AG08396 (cell line): Measurements from ENCODE around the gene NPC1.
"Not testable (repeated sequence)": the region's sequence is repeated elsewhere in the genome, so short reads cannot be mapped to it uniquely, and the experiment has no call there.

Experiments used
- DNase-seq: peaks from one replicate; pipeline ENCODE4 v3.0.0; 2012; ENCODE audit warnings: low spot score, mixed read lengths

Gene NPC1

DNA sequence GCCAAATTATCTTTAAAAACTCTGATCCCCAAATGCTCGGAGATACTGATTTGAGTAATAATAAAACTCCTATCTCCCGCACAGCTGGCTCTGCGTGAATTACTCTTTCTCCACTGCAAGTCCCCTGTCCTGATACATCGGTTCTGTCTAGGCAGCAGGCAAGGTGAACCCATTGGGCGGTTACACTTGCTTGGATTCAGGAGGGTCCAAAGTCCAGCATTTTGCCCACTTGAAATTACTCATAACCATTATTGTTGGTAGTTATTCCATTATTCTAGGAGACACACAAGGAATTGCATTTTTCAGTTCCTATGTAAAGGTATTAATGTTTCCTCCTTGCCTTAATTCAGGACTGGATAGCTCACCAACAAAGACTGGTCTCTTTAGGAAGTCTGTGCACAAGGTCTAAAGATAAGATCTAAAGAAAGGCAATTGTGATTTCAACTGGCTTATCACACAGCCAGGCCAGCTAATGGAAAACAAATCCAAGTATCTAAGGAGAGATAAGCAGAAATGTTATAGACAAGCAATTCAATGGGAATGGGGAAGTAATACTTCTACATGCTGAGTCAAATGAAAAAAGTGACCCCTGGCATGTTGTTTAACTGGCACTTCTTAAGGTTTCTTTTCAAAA is 23.2 kb upstream of the NPC1 start:
- no peak for DNase-seq

DNA sequence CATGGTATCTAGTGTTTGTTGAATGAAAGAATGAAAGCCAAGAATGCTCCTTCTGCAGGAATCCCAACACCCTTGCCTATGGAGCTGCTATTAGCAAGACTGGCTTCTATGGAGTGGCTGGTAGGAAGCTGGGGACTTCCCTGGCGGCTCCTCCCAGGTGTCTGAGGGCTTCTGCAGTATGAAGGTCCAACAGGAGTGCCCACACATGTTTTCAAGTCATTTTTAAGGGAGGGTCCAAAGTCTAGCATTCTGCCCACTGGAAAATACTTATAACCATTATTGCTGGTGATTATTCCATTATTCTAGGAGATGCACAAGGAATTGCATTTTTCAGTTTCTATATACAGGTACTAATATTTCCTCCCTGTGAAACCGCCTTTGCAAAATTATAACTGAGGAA is 21.9 kb upstream of the NPC1 start:
- DNase-seq = no peak

DNA sequence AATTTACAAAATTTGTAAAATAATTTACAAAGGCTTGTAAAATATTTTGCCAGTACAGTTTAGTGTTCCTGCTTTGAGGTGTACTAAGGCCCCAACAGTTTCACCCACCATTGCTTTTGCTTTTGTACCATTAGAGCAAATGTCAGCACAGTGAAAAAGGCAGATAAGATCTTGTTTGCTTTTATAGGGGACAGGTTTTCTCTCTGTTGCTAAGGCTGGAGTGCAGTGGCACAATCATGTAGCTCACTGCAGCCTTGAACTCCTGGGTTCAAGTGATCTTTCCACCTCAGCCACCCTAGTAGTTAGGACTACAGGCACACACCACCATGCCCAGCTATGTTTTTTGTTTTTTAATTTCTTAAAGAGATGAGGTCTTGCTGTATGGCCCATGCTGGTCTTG is 19.6 kb upstream of the NPC1 start:
- no peak for DNase-seq

DNA sequence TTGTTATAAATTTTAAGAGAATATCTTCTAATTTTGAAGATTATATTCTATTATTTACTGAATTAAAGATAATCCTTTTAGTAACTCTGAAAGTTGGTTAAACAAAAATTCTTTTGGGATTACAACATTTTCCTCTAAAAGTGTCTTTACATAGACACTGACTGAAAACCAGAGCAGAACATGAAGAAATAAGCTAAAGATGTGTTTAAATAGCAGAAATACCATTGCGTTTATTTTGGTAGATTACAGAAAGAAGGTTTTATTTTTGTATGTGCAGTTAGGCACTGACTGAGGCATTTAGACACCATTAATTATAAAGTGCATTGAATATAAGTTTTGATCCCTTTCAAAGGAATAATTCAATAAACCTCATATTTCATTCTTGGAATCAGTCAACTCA is 13.5 kb upstream of the NPC1 start:
- DNase-seq = no peak

DNA sequence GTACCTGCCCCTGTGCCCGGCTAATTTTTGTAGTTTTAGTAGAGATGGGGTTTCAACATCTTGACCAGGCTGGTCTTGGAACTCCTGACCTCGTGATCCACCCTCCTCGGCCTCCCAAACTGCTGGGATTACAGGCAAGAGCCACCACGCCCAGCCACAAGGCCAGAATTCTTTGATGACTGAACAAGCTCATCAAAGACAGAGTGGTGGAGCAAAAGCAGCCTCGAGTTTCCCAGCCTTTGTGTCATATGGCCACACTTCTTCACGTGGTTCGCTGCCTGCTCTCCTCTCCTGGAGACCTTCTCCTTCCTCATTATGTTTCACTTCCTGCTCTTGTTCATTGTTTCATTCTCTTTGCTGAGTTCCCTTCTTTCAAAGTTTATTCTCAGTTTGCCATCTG is 9.9 kb upstream of the NPC1 start:
- DNase-seq = no peak

DNA sequence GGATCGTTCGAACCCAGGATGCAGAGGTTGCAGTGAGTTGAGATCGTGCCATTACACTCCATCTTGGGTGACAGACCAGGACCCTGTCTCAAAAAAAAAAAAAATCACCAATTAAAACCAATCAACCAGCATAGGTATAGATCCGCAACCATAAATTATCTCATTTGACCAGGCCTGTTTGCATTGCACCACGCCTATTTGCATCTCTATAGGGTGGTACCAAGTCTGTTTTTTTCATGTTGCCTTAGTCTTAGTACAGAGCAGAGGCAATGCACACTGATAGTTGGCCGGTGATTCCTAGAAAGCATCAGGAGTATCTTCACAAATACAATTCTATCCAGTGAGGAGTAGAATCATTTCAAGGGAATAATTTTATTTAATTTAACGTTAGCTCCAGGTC is 9.3 kb upstream of the NPC1 start:
- DNase-seq = no peak

DNA sequence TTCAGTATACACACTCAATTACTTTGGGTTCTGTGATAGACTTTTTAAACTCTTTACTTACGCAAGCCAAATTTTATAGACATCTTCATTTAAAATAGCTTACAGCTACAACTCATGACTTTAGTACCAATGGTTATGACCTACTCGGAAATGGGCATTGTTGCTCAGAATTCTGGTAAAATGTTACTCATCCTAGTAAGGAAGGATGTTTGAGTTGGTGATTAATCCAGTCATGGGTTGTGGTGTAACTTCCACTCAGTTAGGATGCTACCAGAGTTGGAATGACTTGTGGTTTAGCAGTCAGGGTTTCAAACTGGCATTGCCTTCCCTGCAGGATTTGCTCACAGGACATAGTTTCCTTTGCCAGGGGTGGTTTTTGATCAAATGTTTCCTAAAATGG is 7.4 kb upstream of the NPC1 start:
- DNase-seq = peak; percentile 72

DNA sequence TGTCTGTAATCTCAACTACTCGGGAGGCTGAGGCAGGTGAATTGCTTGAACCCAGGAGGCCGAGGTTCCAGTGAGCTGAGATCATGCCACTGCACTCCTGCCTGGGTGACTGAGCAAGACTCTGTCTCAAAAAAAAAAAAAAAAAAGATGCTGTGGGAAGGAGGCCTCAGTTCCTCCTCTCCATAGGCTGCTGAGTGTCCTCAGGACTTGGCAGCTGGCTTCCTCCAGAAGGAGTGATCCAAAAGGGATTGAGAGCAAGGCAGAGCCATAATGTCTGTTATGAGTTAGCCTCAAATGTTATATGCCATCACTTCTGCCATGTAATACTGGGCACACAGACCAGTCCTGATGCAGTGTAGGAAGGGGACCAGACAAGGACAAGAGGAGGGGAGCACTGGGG is 6.6 kb upstream of the NPC1 start:
- no peak for DNase-seq

DNA sequence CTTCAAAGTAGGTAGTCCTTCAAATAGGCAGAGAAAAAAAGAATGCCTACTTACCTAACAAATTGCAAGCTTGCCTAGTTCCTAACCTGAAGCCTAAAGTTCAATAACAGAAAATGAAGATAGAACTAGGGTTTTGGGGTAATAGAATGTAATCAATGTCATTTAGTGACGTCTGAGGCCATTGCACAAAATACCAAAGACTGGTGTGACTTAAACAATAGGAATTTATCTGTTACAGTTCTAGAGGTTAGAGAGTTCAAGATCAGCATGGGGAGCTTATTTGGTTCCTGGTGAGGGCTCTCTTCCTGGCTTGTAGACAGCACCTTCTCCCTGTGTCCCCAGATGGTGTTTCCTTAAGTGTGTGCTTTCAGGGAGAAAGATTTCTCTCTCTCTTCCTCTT is 4.7 kb upstream of the NPC1 start:
- DNase-seq = no peak

DNA sequence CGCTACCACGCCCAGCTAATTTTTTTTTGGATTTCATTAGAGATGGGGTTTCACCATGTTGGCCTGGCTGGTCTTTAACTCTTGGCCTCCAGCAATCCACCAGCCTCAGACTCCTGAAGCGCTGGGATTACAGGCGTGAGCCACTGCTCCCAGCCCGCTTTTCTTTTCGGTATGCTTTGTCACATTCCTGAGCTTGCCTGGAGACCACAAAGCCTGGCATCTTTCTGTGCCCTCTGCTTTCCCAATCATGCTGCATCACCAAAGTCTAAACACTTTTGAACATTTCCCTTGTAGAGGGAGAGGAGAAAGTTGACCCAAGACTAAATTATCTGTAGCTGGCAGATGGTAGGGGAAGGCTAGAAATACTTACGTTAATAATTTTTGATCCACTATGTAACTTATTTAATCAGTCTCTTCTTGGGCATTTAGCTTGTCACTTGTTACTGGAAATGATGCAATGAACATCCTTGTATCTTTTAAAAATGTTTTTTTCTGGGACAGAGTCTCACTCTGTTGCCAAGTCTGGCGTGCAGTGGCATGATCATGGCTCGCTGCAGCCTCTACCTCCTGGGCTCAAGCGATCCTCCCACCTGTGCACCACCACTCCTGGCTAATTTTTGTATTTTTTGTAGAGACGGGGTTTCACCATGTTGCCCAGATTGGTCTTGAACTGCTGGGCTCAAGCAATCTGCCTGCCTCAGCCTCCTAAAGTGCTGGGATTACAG is 2.7 kb upstream of the NPC1 start:
- DNase-seq = no peak

DNA sequence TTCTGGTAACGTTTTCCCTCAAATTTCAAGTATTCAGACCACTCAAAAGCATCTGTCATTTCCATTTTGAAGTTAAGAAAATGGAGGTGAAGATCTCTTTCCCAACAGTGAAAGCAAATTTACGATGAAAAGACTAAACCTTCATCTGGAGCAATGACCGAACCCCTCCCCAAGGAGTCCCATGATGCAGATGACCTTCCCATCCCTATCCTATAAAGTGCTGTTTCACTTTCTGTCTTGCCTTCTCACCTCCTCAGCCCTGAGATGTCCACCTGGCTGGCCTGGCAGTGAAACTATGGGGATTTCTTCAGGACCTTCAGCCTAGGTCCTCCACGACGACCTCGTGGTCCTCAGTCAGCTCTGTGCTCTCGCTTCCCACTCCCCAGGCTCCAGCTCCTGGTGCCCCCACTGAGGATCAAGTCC is 925 bp upstream of the NPC1 start:
- DNase-seq = no peak

DNA sequence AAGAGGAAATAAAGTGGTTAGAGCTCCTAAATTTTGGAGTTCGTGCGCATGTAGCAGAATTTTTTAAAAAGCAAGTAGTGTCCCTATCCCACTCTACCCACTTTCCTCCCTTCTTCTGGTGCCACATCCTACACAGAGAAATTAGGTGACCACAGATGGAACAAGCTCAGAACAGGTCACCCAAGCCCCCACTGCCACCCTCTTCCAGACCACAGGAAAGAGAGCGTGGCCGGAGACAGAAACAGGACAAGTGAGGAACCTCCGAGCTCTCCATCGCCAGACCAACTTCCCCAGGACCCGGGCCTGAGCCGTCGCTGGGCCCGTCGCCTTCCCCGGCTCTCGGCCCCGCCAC is 433 bp downstream of the NPC1 start:
- no peak for DNase-seq

DNA sequence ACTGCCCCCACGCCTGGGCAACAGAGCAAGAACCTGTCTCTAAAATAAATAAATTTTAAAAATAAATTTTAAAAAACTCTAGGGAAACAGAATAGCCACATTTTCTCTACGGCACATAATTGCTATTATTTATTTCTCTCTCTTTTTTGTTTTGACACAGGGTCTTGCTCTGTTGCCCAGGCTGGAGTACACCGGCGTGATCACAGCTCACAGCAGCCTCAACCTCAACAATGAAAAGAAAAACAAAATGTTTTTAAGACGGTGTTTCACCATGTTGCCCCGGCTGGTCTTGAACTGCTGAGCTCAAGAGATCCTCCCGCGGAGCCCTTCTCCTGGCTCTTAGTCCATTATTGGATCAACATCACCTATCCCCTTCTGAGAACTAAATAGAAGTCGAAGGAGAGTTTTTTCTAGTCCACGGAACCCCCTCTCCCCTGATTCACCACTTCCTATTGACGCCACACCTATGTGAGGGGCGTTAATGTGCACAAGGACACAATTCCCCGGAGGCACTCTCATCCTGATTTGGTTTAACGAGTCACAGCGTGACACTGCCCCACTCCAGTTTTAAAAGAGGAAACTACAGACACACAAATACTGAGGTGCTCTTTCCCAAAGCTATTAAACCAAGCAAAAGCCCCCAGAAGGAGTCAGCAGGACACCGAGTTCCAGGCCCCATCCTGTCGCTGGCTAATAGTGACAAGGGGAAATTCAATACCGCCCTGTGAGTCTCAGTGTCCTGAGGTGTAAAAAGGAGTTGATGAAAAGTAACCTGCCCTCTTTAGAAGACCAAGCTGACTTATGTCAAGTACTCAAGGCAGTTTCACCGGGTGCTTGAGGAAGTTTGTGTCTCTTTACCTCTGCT is 1.1 kb downstream of the NPC1 start:
- no peak for DNase-seq

DNA sequence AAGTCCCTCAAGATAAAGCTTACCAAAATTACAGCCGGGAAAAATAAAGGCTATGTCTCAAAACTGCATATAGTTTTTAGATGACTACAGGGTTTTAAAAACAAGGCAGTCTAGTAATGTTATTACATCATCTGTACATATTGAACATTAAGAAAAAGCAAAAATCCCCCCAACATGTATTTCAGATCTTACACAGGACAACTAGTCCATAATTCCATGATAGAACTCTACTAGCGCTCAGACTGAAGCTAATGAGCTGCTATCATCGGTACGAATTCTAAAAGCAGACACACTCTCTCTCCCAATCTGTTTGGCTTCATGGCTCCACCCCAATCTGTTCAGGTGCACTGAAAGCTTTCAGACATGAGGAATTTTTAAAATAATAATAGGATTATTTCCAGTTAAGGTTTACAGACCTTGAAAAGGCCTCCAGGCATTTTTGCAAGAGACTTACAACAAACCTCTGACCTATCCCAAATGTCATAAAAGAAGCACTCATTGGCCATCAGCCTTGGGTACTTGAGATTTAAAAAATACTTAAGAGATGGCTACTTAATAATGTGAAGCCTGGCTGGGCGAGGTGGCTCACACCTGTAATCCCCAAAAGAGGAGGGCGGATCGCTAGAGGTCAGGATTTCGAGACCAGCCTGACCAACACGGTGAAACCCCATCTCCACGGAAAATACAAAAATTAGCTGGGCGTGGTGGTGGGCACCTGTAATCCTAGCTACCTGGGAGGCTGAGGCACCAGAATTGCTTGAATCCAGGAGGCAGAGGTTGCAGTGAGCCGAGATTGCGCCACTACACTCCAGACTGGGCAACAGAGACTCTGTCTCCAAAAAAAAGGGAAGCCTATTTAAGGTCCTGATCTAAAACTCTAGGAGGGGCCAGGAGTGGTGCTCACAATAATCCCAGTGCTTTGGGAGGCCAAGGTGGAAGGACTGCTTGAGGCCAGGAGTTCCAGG is 2.0 kb downstream of the NPC1 start:
- no peak for DNase-seq

DNA sequence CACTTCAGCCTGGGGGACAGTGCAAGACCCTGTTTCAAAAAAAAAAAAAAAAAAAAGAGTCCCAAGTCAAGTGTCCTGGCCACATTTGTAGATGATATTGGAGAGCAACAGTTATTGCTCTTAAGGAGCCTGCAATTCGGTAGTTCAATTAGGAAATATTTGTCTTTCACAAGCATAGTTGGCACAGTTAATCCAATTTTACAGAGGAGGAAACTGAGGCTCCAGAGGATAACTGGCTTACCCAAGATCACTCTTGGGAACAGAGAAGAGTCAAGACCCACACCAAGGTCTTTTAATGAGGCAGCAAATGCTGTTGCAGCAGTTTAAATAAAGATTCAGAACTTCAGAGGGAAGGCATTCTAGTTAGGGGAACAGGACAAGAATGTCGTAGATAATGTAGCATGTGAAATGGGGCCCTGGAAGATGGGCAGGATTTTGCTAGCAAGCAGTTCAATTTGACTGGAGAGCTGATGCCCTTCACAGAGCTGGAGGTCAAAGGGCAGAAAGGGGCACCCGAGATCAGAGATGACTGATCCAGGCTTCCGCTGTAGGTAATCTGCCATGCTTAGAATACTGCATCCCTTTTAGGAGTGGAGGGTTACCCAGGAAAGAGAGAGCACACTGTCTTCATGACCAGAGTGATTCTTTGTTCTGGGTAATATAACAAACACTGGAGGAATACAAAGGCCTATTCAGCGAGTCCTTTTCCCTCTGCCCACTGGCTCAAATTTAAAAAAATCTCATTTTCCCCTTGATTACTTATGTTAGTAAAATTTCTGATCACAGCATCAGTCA is 3.0 kb downstream of the NPC1 start:
- DNase-seq = no peak

DNA sequence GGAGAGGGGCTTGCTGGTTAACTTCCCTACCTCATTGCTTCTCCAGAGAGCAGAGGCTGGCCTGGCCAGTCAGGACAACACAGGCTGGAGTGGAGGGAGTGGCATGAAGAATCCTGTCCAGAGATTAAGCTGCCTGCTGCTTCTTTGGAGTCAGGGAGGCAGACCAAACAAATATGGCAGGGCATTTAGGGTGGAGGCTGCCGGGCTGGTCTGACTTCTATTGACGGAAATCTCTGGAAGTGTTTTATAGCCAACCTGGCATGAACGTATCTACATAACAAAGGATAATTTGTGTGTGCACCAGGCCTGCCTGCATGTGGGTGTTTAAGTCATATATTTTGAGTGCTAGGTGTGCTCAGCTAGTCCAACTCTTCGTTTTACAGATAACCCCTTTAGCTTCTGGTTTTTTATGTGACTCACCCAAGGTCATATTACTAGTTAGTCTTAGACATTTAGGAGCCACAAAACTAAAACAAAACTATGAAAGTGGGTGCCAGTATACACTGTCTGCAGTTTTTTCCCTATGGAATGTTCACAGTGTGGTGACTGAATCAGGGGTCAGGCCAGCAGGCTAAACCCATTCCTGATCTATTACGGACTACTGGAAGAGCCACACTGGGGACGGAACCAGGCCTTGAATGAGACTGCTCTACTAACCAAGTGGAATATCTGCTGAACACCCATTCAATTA is 5.5 kb downstream of the NPC1 start:
- DNase-seq = peak; percentile 88

DNA sequence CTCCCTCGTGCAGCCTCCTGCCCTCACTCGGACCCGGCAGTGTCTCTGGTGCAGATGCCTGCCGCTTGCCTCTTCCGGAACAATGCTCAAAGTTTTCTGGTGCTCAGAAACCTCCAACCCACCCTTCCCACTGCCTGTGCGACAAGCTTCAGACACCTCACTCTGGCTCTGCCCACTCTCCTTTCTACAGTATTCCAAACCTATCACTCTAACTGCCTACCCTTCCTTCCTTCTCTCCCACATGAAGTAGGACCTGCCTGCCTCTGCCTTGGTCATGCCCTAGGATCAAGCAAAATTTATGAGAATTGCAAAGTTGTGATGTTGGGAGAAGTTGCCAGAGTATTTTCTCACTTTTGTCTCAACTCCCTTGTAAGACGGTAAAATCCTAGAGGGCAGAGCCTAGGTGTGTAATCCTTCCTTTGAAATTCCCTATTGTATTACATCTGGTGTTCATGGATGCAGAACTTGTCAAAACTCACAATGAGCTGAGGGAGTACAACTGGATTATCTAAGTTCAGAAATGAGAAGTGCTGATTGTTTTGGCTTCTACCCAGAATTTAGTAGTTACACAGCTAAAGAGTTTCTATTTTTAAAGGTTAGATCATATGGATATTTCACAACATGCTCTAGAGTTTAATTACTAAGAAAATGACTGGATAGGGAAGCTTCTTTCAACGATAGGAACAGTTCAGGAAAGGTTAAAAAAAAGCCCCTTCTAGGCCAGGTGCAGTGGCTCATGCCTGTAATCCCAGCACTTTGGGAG is 7.2 kb downstream of the NPC1 start:
- peak; percentile 39 for DNase-seq

DNA sequence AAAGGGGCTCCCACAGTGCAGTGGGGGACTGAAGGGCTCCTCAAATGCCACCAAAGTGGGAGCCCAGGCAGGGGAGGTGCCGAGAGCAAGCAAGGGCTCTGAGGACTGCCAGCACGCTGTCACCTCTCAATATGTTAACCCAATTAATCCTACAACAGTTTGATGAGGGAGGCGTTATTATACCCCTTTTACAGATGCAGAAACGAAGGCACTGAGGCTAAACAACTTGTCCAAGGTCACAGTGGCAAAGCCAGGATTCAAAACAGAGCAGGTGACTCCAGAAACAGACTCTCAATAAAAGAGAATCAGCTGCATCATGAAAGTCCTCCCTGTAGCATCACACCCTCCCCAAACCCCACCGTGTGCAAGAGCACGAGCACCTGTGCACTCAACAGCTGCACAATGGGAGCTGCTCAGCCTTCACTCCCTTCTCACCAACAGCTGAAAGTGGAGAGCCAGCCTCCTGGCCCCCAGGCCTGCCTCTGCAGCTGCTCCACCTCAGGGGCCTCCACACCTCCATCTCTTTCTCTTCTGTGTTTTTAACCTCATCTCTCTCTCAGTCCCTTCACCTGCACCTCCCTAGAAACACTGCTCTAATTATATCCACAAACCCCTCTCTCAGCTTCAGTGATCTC is 8.1 kb downstream of the NPC1 start:
- DNase-seq = no peak

DNA sequence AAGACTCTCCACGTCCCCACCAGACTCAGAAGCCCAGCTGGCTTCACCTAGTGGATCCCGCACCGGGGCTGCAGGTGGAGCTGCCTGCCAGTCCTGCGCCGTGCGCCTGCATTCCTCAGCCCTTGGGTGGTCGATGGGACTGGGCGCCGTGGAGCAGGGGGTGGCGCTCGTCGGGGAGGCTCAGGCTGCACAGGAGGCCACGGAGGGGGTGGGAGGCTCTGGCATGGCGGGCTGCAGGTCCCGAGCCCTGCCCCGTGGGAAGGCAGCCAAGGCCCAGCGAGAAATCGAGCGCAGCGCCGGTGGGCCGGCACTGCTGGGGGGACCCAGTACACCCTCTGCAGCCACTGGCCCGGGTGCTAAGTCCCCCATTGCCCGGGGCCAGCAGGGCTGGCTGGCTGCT is 8.8 kb downstream of the NPC1 start:
- DNase-seq = not testable (repeated sequence)
